HG03439 (cell line): ENCODE measurements around the gene TNKS2.
"Not testable (repeated sequence)": the region's sequence is repeated elsewhere in the genome, so short reads cannot be mapped to it uniquely, and the experiment has no call there.

Source experiments
- ATAC-seq: cut with Tn5 transposase; IDR thresholded peaks from one replicate; pipeline ENCODE4 v1.9.1; 2021; ENCODE audit warnings: mild to moderate bottlenecking, moderate library complexity; ENCODE audit not compliant: unreplicated experiment

The TNKS2 gene

DNA sequence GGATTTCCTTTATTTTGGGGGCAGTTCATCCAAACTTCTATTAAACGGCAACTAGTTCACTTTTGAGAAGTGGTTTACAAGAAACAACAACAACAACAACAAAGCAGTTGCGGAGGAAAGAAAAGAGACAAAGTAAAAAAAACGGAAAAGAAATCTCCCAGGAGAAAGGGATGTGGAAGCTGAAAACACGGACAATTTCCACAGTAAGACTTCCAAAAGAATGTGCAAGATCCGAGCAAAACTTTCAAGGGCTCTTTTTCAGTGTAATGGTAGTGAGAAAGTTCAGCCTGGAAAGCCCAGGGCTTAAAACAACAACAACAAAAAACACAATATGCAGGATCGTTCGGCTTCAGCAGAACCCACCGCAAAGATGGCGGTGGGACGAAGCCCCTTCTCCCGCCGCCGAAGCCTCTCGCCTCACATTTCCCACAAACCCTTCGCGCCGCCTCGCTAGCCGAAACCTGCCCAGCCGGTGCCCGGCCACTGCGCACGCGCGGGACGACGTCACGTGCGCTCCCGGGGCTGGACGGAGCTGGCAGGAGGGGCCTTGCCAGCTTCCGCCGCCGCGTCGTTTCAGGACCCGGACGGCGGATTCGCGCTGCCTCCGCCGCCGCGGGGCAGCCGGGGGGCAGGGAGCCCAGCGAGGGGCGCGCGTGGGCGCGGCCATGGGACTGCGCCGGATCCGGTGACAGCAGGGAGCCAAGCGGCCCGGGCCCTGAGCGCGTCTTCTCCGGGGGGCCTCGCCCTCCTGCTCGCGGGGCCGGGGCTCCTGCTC lies at the start of gene TNKS2:
Gene TNKS2 (plus strand): TSS at position 553 of the 775 bp plus-strand sequence. CDS start 265 bp downstream, outside the sequence.
- ATAC-seq, result peak; percentile 76

DNA sequence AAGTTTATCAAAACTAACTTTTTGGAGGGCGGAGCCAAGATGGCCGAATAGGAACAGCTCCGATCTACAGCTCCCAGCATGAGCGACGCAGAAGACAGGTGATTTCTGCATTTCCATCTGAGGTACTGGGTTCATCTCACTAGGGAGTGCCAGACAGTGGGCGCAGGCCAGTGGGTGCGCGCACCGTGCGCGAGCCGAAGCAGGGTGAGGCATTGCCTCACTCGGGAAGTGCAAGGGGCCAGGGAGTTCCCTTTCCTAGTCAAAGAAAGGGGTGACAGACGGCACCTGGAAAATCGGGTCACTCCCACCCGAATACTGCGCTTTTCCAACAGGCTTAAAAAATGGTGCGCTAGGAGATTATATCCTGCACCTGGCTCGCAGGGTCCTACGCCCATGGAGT lies 48.6 kb upstream of the TNKS2 start:
- not testable (repeated sequence) for ATAC-seq

DNA sequence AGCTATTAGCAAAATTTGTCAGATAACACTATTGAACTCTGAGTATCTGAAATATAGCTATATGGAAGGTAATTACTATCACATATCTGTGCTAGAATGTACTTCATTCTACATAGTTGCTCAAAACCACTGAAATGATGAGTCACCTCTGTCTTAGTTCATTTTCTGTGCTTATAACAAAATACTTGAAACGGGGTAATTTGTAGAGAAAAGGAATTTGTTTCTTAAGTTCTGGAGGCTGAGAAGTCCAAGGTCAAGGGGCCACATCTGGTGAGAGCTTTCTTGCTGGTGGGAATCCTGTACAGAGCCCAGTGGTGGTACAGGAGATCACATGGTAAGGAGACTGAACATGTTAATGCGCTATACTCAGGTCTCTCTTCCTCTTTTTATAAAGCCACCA lies 41.9 kb upstream of the TNKS2 start:
- no peak for ATAC-seq

DNA sequence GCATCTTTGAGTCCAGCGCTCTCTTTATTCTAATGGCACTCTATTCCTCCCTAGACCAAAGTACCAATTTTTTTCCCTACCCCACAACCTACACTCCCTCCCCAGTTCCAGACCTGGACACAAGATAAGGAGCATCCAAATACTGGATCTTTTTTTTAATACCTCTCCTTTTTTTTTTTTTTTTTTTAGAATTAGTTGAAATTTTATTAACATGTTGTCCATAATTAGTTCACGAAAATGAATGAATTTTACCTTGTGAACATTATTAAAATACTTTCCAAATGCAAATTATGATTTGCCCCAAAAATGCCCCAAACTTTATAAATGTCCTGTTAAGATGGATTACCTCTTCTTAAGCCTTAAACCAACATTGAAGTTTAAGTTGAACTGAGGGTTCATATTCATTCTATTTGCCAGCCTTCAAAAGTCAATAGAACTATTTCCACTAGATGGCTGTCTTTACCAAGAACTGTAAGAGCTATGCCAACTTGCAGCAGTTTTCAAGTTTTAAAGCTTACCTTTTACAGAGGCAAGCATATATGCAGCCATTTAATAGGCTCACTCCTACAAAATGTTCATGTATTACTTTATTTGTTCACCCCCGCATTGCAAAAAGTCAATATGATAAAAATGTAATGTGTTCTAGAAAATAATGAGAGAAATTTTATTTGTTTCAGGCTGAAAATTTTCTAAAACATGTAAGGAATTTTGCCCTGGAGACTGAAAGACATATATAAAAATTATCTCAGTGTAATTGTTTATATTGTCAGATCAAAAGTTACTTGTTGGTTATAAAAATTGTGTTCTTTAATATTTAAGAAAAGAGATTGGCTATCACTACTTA lies 39.7 kb upstream of the TNKS2 start:
- no peak for ATAC-seq

DNA sequence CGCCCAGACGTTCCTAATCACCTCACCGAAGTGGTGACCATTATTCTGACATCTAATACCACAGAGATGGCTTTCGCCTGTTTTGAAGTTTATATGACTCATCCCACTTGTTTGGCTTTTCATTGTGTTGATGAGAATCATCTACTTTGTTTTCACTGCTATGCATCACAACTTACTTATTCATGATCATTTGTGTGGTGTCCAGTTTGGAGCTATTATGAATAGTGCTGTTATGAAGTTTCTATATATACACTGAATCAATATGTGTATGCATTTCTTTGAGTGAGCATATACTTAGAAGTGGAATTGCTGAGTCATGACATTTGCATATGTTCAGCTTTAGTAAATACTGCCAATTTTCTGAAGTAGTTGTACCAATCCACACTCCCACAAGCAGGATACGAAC lies 38.6 kb upstream of the TNKS2 start:
- ATAC-seq, result no peak

DNA sequence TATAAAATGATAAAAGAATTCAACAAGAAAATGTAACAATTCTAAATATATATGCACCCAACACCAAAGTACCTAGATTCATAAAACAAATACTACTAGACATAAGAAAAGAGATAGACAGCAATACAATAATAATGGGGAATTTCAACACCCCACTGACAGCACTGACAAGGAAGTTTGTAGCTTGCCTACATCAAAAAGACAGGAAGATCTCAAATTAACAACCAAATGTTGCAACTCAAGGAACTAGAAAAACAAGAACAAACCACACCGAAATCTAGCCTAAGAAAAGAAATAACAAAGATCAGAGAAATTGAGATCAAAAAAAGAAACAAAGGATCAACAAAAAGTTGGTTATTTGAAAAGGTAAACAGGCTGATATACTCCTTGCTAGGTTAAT lies 36.5 kb upstream of the TNKS2 start:
- no peak for ATAC-seq

DNA sequence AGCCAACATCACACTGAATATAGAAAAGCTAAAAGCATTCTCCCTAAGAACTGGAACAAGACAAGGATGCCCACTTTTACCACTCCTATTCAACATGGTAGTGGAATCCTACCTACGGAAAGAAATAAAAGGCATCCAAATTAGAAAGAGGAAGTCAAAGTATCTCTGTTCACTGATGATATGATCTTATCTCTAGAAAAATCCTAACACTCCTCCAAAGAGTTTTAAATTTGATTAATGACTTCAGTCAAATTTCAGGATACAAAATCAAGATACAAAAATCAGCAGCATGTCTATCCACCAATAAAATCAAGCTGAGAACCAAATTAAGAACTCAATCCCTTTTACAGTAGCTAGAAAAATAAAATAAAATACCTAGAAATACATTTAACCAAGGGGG lies 35.3 kb upstream of the TNKS2 start:
- no peak for ATAC-seq

DNA sequence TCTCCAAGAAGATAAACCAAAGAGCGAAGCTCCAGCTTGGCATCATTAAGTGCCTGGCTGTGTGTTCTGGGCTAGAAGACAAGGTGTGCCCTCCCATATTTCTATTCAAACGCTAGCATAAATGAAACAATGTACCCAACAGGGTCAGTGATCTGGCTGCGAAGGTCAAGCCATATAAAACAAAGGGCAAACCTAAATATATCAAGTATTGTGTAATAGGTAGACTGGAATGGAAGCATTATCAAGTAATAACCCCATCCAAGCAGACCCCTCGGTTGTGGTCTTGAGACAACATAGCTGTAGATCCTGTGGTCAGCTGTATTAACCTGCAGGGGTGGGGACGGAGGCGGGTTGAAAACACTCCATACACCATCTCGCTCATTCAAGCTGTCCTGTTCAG lies 31.6 kb upstream of the TNKS2 start:
- ATAC-seq, result no peak

DNA sequence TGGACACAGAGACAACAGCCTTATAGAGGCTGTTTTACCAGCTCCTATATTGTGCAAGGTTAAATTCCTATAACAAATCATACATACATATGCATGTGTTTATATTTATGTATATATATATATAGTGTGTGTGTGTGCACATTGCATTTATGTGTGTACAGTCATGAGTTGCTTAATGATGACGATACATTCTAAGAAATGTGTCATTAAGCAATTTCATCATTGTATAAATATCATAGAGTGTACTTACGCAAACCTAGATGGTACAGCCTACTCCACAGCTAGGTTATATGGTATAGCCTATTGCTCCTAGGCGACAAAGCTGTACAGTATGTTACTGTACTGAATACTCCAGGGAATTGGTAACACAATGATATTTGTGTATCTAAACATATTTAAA lies 30.1 kb upstream of the TNKS2 start:
- ATAC-seq, result no peak

DNA sequence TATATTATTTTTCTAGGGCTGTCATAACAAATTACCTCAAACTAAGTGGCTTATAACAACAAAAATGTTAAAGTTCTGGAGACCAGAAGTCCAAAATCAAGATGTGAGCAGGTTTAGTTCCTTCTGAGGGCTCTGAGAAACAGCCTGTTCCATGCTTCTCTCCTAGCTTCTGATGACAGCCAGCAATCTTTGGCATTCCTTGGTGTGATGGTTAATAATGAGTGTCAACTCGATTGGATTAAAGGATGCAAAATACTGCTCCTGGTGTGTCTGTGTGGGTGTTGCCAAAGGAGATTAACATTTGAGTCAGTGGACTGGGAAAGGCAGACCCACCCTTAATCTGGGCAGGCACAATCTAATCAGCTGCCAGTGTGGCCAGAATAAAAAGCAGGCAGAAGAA lies 26.3 kb upstream of the TNKS2 start:
- ATAC-seq, result no peak

DNA sequence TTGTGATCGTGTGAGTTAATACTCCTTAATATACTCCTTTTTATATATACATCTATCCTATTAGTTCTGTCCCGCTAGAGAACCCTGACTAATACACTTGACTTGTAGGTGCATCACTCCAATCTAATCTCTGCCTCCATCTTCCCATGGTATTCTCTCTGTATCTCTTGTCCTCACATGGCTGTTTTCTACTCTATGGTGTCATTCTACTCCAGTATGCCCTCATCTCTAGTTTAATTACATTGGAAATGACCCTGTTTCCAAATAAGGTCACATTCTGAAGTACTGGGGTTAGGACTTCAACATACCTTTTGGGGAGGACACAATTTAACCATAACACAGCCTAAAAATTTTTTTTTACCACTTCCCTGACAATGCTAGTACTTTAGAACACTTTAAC lies 25.8 kb upstream of the TNKS2 start:
- no peak for ATAC-seq

DNA sequence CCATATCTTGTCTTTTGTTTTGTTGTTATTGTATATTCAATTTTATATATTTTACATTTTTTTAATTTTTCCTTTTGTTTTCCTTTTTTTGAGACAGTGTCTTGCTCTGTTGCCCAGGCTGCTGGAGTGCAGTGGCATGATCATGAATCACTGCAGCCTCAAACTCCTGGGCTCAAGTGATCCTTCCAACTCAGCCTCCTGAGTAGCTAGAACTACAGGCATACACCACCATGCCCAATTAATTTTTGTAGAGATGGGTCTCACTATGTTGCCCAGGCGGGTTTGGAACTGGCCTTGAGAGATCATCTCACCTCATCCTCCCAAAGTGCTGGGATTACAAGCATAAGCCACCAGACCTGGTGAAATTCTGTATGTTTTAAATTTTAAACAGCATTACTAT lies 25.4 kb upstream of the TNKS2 start:
- ATAC-seq, result no peak

DNA sequence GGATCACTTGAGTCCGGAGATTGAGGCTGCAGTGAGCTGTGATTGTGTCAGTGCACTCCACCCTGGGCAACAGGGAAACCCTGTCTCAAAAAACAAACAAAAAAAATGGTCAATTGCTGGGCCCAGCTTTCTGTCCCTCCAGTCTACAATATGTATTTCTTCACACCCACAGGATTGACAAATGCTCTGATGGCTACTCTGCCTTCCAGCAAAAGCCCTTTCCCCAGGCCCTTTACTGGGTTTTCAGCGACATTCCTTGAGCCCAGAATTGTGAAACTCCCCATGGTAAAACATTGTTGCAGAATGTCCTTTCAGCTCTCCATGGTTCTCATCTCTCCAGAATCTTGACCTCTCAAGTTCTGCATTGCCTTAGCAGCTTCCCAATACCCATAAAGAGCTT lies 23.7 kb upstream of the TNKS2 start:
- ATAC-seq, result no peak

DNA sequence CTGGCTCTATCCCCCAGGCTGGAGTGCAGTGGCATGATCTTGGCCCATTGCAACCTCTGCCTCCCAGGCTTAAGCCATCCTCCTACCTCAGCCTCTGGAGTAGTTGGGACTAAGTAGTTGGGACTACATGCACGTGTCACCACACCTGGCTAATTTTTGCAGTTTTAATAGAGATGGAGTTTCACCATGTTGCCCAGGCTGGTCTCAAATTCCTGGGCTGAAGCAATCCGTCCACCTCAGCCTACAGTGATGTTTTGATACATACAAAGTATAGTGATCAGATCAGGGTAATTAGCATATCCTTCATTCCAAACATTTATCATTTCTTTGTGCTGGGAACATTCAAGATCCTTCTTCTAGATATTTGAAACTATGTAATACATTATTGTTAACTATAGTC lies 22.5 kb upstream of the TNKS2 start:
- no peak for ATAC-seq

DNA sequence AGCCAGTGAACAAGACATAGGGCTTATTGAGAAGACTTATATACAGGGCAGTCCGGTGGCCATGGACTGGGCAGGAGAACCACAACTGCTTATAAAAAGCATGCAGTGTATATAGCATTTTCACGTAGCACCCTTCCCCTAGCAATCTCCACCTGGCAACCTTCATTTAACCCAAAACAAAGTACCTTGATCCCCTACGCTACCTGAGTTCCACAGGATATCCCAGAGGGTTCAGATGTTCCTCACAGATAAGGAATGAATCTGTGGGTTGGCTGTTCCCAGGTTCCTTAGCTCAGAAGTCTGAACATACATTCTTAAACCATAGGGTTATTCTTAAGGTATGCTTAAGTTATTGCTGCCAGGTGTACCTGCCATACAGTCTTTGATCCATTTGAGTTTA lies 22.0 kb upstream of the TNKS2 start:
- ATAC-seq, result no peak

DNA sequence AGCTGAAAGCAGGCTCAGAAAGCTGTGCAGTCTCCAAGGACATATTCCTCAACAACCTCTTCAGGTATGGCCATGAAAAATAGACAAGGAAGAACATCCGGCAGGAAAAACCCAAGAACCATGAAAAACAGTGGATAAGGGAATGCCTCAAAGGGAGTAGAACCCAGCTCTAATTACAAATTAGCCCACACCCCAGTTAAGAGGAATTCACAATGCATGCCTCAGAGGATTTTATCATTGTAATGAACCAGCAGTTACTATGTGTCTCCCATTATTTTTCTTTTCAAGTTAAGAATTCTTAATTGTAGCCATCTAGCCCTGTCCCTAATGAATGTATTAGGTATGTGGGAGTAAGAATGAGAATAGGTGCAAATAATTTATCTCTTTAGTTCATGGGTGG lies 19.7 kb upstream of the TNKS2 start:
- no peak for ATAC-seq

DNA sequence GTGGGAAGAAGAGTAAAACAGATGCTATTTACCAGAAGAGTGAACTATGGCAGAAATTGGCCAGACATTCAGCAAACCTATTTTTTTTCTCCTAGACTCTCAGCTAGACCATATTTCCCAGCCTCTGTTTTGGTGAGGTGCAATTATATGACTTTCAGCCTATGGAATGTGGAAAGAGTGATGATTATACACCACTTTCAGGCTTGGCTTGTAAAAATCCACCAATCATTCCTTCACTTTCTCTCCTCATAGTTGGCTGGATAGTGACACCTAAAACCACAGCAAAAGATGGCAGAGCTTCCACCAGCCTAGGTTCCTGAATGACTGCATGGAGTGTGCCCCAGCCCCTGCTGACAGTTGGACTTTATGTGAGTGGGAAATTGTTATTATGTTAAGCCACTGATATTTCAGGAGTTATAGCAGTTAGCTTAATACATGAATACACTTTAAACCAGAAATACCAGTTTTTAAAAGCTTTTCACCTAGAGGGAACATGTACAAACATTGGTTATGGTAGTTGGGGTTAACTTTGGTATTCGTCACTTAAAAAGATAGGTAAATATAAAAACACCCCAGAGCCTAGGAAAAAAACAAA lies 19.1 kb upstream of the TNKS2 start:
- ATAC-seq, result no peak

DNA sequence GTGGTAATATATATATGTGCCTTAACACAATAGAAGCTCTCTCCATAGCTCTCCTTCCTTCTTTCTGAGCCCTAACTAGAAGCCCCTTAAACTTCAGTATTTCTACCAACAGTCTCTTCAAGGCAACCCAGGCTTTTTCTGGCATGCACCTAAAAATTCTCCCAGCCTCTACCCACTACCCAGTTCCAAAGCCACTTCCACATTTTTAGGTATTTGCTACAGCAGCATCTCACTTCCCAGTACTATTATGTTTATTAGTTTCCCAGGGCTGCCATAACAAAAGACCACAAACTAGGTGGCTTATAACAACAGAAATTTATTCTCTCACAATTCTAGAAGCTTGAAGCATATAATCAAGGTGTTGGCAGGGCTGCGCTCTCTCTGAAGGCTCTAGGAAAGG lies 15.7 kb upstream of the TNKS2 start:
- no peak for ATAC-seq

DNA sequence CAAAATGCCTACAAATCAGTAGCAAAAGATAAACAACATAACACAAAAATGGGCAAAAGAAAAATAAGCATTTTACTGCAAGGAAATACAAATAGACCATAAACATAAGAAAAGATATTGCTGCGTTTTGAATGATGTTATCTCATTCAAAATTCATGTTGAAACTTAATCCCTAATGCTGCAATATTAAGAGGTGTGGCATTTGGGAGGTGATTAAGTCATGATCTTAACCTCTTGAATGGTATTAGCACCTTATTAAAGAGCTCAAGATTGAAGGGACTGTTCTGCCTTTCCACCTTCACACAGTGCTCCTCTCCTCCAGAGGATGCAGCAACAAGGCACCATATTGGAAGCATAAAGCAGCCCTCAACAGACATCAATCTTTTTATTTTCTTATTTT lies 12.4 kb upstream of the TNKS2 start:
- ATAC-seq, result no peak

DNA sequence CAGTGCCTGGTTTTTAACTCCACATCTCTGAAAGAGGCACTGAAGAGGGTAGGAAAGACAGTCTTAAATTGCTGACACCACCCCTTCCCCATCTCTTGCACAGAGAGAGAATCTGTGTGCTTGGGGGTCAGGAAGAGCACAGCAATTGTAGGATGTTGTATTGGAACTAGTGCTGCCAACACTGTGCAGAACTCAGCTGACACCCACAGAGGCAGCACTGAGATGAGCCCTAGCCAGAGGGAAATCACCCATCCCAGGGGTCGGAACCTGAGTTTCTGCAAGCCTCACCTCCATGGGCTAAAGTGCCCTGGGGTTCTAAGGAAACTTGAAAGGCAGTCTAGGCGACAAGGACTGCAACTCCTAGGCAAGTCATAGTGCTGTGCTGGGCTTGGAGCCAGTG lies 11.0 kb upstream of the TNKS2 start:
- no peak for ATAC-seq

DNA sequence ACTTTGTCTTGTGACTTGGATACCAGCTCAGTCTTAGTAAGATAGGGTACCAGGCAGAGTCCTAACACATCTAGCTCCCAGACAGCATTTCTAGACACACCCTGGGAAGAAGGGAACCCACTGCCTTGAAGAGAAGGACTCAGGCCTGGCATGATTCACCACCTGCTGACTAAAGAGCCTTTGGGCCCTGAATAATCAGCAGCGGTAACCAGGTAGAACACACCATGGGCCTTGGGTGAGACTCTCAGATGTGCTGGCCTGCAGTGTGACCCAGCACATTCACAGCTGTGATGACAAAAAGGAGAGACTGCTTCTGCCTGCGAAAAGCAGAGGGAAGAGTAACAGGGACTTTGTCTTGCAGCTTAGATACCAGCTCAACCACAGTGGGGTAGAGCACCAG lies 10.4 kb upstream of the TNKS2 start:
- no peak for ATAC-seq

DNA sequence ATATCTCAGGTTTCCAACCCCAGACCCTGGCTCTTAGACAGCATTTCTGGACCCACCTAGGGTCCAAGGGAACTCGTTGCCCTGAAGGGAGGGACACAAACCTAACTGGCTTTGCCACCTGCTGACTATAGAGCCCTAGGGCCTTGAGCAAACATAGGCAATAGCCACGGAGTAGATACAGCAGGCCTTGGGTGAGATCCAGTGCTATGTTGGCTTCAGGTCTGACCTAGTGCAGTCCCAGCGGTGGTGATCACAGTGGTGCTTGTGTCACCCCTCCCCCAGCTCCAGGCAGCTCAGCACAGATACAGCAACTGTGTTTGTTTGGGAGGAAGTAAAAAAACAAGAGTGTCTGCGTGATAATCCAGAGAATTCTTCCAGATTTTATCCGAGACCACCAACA lies 9.7 kb upstream of the TNKS2 start:
- no peak for ATAC-seq
